HT-29 (cell line): ENCODE results near the gene PIK3R1. TPM values are rescaled to one million over a fixed set of nuclear protein-coding genes. Genes with fewer than 3 reads are reported as not detected.

Experiments
- DNase-seq: peaks from one replicate; pipeline ENCODE4 v3.0.0-alpha.2; 2015; ENCODE audit warnings: low spot score
- total RNA-seq: library from RNA; depleted of rRNA; stranded (reverse); fragments of >200 nt; shearing (Covaris generic); gene quantifications from 2 replicates; pipeline ENCODE4 v1.2.3, GENCODE V29; 2014

PIK3R1 gene
- total RNA-seq, 1 experiment from 2014 or later, result 31.3 TPM

- DNase-seq, result no peak
Observed at GRCh38 chr5:68251804-68252522, 36.4 kb downstream of the PIK3R1 start.

GRCh38 chr5:68252673-68253623 lies 37.4 kb downstream of the PIK3R1 start:
- DNase-seq, result peak; percentile 73

DNA sequence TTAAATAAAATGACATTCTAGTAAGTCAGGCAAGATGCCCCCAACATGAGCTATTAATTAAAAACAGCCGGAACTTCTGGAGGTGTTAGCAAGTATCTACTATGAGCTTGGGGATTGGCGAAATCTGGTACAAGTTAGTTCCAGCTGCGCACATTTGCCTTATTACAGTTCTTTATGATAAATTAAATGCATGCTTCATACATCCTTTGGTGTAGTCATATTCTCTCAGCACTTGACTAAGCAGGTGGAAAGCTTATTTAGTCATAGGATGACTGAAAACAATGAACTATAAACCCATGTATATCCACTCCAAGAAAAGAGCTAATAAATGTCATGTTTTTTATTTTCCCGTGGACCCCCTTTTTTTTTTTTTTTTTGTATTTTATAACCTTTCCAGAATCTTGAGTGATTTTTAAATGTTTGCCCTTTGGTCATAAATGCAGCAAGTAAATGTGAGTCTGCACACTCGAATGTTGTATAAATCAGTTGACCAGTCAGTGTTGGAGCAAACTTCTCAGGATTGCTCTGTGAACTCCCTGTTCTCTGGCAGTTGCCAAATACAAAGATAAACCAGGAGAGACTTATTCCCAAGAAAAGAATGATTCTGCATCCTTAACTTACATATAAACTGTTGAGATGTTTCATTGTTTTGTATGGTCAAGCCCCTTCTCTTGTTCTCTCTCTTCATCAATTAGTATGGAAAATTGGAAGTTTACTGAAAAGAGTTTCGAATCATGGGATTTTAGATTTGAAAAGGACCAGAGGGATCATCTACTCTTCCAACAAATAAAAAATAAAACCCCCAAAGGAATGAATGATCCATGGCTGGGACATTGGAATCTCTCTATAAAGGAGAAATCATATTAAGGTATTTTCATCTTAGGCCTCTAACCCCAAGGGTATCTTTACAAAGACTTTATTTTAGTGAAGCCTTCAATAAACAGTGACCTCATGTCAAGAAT lies 38.3 kb downstream of the PIK3R1 start:
- DNase-seq, result no peak

- no peak for DNase-seq
Observed at GRCh38 chr5:68254810-68255209, 39.3 kb downstream of the PIK3R1 start.

DNA sequence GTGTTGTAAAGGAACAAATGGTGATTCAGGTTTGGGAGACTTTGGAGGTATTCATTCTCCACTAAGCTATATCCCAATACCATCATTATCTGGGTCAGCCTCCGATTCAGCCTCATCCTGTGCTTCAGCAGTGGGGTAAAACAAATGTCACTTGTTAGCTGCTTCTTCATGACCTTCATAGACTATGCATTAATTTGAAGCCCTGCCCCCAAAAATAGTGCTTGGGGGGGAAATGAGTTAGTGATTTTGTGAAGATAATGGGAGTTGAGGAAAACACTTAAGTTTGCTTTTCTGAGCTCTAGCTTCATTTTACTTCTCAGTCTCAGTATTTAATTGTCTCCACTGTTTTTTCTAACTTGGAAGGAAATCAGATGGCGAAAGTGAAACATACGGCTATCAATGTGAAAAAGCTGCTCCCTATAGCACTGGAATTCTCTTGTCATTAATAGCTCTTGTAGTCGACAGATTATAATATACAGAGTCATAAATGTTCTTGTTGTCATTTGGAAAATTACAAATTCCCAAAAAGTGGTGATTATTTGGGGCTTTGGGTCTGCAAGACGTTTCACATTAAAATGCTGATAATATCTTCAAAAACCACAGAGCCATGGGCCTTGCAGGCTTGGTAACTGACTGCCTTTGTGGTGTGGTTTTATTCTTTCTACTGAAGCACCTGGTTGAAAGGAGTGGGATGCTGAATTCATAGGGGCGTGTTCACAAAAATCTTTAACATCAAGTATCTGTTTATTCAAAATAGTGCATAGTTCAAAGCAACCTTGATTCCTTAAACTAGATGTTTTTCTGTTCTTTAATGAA lies 40.0 kb downstream of the PIK3R1 start:
- DNase-seq, result no peak

GRCh38 chr5:68257210-68257609 lies 41.7 kb downstream of the PIK3R1 start:
- DNase-seq, result no peak

DNA sequence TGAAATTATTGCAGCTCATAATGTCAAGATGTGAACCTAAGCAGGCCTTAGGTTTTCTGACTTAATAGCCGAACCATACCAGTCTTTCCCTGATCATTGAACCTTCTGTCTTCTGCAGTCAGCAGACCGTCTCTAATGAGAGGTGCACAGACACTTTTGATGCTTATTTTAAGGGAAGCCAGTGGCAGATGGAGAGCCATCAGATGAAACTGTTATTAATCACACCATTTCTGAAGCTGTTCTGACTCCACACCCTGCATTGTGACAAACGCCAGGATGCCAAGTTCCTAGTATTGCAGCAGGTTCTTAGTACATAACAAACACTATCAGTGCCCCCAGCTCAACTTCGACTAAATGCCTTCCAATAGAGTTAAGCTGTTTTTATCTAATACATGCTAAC lies 43.0 kb downstream of the PIK3R1 start:
- no peak for DNase-seq

GRCh38 chr5:68259700-68260099 lies 44.1 kb downstream of the PIK3R1 start:
- no peak for DNase-seq

GRCh38 chr5:68260467-68260866 lies 44.9 kb downstream of the PIK3R1 start:
- no peak for DNase-seq

GRCh38 chr5:68261169-68261568 lies 45.6 kb downstream of the PIK3R1 start:
- no peak for DNase-seq

GRCh38 chr5:68261569-68262065 lies 46.1 kb downstream of the PIK3R1 start:
- no peak for DNase-seq

- no peak for DNase-seq
Observed at GRCh38 chr5:68264024-68264956, 48.7 kb downstream of the PIK3R1 start.

GRCh38 chr5:68265347-68265746 lies 49.8 kb downstream of the PIK3R1 start:
- DNase-seq, result no peak

GRCh38 chr5:68265822-68266395 lies 50.4 kb downstream of the PIK3R1 start:
- DNase-seq, result no peak

GRCh38 chr5:68266457-68266856 lies 50.9 kb downstream of the PIK3R1 start:
- DNase-seq, result no peak

DNA sequence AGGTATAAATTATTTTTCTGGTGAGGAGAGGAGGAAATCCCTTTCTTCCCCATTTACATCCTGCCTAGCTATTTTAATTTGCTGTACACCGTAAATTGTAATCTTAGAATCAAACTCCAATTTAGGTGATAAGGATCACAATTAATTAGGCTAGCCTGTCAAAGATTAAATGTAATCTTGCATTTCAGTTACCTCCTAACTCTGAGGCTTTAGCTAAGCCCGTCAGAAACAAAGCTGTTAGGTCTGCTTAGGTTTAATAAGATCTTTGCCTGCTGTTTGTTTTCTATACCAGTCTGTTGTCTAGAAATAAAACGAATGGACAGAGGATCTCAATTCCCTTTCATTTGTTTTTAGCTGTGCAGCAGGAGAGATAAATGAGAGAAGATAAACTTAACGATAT lies 51.5 kb downstream of the PIK3R1 start:
- DNase-seq, result no peak

DNA sequence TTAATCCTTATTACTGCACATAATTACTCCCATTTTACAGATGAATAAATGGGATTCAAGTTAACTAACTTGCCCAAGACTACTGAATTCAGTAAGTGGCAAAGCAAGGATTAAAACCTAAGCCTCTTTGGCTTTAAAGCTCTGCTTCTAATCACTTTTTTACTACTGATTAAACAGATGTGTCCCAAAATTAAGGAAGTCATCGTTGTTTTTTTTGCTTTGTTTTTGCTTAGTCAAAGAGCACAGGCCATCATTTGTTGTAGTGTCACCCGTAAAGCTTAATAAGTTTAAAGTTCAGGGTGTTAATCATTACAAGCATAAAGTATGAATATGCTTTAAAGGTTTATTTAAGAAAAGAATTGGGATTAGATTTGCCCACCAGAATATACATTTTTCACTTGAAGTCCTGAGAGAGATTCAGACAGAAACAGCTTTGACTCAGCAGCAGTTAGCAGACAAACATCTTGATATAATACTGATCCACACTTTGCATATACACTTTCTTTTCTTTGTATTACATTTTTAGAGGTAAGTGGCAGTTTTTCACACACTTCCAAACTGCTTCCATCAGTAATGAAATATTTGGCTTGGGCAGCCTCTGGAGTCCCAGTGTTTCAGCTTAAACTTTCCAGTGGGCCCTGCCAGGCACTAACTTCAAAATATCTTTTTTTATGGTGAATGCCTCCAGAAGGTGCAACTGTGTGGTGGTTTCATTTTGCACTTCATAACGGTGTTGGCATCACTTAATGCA lies 52.7 kb downstream of the PIK3R1 start:
- no peak for DNase-seq

DNA sequence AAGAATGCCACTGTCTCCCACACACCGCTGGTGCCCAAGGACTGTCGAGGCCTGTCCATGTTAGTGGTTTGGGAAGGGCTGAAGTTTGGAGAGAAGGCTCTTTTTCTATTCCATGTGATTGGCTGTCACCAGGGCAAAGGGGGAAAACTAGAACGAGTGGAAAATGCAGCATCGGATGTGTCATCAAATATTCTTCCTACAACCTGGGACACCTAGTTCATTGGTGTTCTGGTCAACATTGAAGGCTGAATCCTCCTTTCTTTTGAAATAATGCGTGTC lies 53.2 kb downstream of the PIK3R1 start:
- no peak for DNase-seq

- DNase-seq, result no peak
Observed at GRCh38 chr5:68269820-68270219, 54.3 kb downstream of the PIK3R1 start.
